PC-9 (cell line): ENCODE results near the gene SHROOM3. TPM values are rescaled to one million over a fixed set of nuclear protein-coding genes. Genes with fewer than 3 reads are reported as not detected.

Experiments used
- BruUV-seq: library from RNA; stranded (reverse); fragments of 400-500 nt; replicated peaks from 2 replicates; lab custom pipeline; 2021; lab: Mats Ljungman, UMichigan
- CTCF ChIA-PET: fragments of 300-600 bp; sonication (Branson Sonifier 250); formaldehyde crosslinking; loops from one replicate; lab custom pipeline; 2022; ENCODE audit warnings: antibody characterized with exemption; lab: Charles Lee
- POLR2A ChIA-PET: fragments of 300-600 bp; sonication (Branson Sonifier 250); formaldehyde crosslinking; loops from one replicate; lab custom pipeline; 2022; ENCODE audit warnings: antibody characterized with exemption; ENCODE audit not compliant: unreplicated experiment; lab: Charles Lee
- DNase-seq, 2 experiments: peaks; one replicate each; pipeline versions ENCODE4 v3.0.0 to v3.0.0-alpha.2; 2015 to 2022; ENCODE audit warnings: mixed read lengths in 1 of 2
- H2AFZ ChIP-seq: fragments of 200-600 bp; sonication (generic); 2 replicates; pipeline ENCODE4 v1.8.1; 2017; ENCODE audit warnings: antibody characterized with exemption
- H3F3A ChIP-seq: fragments of 200-600 bp; sonication (generic); 2 replicates; pipeline ENCODE4 v1.8.1; 2017; ENCODE audit warnings: antibody characterized with exemption, mild to moderate bottlenecking, low read depth; ENCODE audit not compliant: insufficient read depth
- H3K27ac ChIP-seq: fragments of 200-600 bp; sonication (generic); 2 replicates; pipeline ENCODE4 v1.6.1; 2016; ENCODE audit warnings: mixed run types
- H3K27me3 ChIP-seq: fragments of 200-600 bp; sonication (generic); 2 replicates; pipeline ENCODE4 v1.6.1; 2016; ENCODE audit warnings: low read depth, mixed run types; ENCODE audit not compliant: insufficient read depth
- H3K36me3 ChIP-seq: fragments of 200-600 bp; sonication (generic); 2 replicates; pipeline ENCODE4 v1.6.1; 2016; ENCODE audit warnings: low read depth, mixed run types
- H3K4me1 ChIP-seq: fragments of 200-600 bp; sonication (generic); replicated peaks from 2 replicates; pipeline ENCODE4 v1.6.1; 2016; ENCODE audit warnings: mixed run types; ENCODE audit not compliant: insufficient read depth
- H3K4me2 ChIP-seq: fragments of 200-600 bp; sonication (generic); 2 replicates; pipeline ENCODE4 v1.6.1; 2017; ENCODE audit warnings: mixed run types
- H3K4me3 ChIP-seq: fragments of 200-600 bp; sonication (generic); 2 replicates; pipeline ENCODE4 v1.6.1; 2016; ENCODE audit warnings: mixed run types
- H3K79me2 ChIP-seq: fragments of 200-600 bp; sonication (generic); 2 replicates; pipeline ENCODE4 v1.6.1; 2017; ENCODE audit warnings: low read depth, mixed run types
- H3K9me2 ChIP-seq: fragments of 200-600 bp; sonication (generic); 2 replicates; pipeline ENCODE4 v1.8.1; 2017; ENCODE audit warnings: mild to moderate bottlenecking; ENCODE audit not compliant: insufficient read depth
- H3K9me3 ChIP-seq: fragments of 200-600 bp; sonication (generic); 2 replicates; pipeline ENCODE4 v1.8.1; 2016; ENCODE audit warnings: low read depth; ENCODE audit not compliant: insufficient read depth
- H4K20me1 ChIP-seq: fragments of 200-600 bp; sonication (generic); 2 replicates; pipeline ENCODE4 v1.8.1; 2017; ENCODE audit not compliant: insufficient read depth
- CTCF ChIP-seq: fragments of 200-600 bp; sonication (generic); conservative IDR thresholded peaks from 2 replicates; pipeline ENCODE4 v1.6.1; 2017; ENCODE audit warnings: mixed run types, antibody characterized with exemption, mild to moderate bottlenecking, moderate library complexity
- EZH2 ChIP-seq: fragments of 200-600 bp; sonication (generic); IDR thresholded peaks from 2 replicates; pipeline ENCODE4 v1.8.0; 2017; ENCODE audit warnings: antibody characterized with exemption, low read depth
- intact Hi-C: fragments of 100-400 bp; cut with micrococcal nuclease; formaldehyde crosslinking; loops from one replicate; pipeline ENCODE4 v1.10.0; 2022; ENCODE audit not compliant: unreplicated experiment
- total RNA-seq: library from RNA; stranded (reverse); gene quantifications from 2 replicates; pipeline ENCODE4 v1.2.3, GENCODE V29; 2021

SHROOM3 gene
- total RNA-seq, 1 experiment from 2014 or later, result 44.3 TPM

- Histone ChIP-seq H3K9me3 (no peaks in the 10 kb centered on the region), H3K4me1 (peaks cover 80% of the 10 kb centered on the region), H3K4me3 (no peak overlapping the region), H3K79me2 (peaks cover 7% of the 10 kb centered on the region; the same call in 1 of the 2 replicates), H3F3A (peaks cover 22% of the 10 kb centered on the region; the same call in 1 of the 2 replicates), H3K27ac (peak overlapping the region; percentile 92), H3K9me2 (no peaks in the 10 kb centered on the region), H2AFZ (no peak overlapping the region), H3K27me3 (no peaks in the 10 kb centered on the region), H4K20me1 (no peaks in the 10 kb centered on the region), H3K4me2 (peak overlapping the region; percentile 52), H3K36me3 (no peaks in the 10 kb centered on the region)
- peak; percentile 53 to 91 for DNase-seq
- TF ChIP-seq CTCF (no peak), EZH2 (no peak)
- no TSS peak for BruUV-seq
- intact Hi-C loops, result loop anchor here (1.0 kb wide), 1 partner anchor 27 kb away; no protein-coding TSS in a partner anchor
- POLR2A ChIA-PET, result interaction anchor here (0.7 to 0.8 kb wide), 2 partner anchors 11 to 254 kb away, joined by 5 to 6 read pairs; no protein-coding TSS in a partner anchor
- CTCF ChIA-PET, result interaction anchor here (0.6 kb wide), 1 partner anchor 82 kb away, joined by 9 read pairs; no protein-coding TSS in a partner anchor
Measured at GRCh38 chr4:76637712-76638361, 202.8 kb downstream of the SHROOM3 start.

GRCh38 chr4:76639288-76639687 is 204.3 kb downstream of the SHROOM3 start:
- Histone ChIP-seq H3K4me3 (peak overlapping the region; percentile 48), H3K4me1 (peaks cover 72% of the 10 kb centered on the region), H3K27ac (peak overlapping the region; percentile 92), H3K9me2 (no peaks in the 10 kb centered on the region), H3K9me3 (no peaks in the 10 kb centered on the region), H3K4me2 (peak overlapping the region; percentile 68), H3K27me3 (no peaks in the 10 kb centered on the region), H2AFZ (no peak overlapping the region), H3K79me2 (peaks cover 7% of the 10 kb centered on the region; the same call in 1 of the 2 replicates), H3K36me3 (no peaks in the 10 kb centered on the region), H4K20me1 (no peaks in the 10 kb centered on the region), H3F3A (peaks cover 15% of the 10 kb centered on the region; the same call in 1 of the 2 replicates)
- CTCF ChIA-PET, result no interaction called here
- intact Hi-C loops, result loop anchor here (1.0 kb wide), 1 partner anchor 49 kb away; no protein-coding TSS in a partner anchor
- DNase-seq, result peak; percentile 44 to 68
- no TSS peak for BruUV-seq
- POLR2A ChIA-PET, result interaction anchor here (0.5 to 0.6 kb wide), 2 partner anchors 9 to 84 kb away, joined by 3 to 4 read pairs; no protein-coding TSS in a partner anchor
- TF ChIP-seq CTCF (no peak), EZH2 (no peak)

GRCh38 chr4:76640353-76640910 is 205.4 kb downstream of the SHROOM3 start:
- H3F3A ChIP-seq, result peaks cover 15% of the 10 kb centered on the region; the same call in 1 of the 2 replicates
- no peaks in the 10 kb centered on the region for H4K20me1 ChIP-seq
- peak in 1 of 2 experiments; percentile 41 for DNase-seq
- H2AFZ ChIP-seq, result no peak overlapping the region
- H3K9me3 ChIP-seq, result no peaks in the 10 kb centered on the region
- peaks cover 7% of the 10 kb centered on the region; the same call in 1 of the 2 replicates for H3K79me2 ChIP-seq
- no peaks in the 10 kb centered on the region for H3K36me3 ChIP-seq
- no peaks in the 10 kb centered on the region for H3K27me3 ChIP-seq
- CTCF ChIA-PET, result no interaction called here
- H3K9me2 ChIP-seq, result no peaks in the 10 kb centered on the region
- intact Hi-C loops, result loop anchor here (5.0 kb wide), 1 partner anchor 128 kb away; no protein-coding TSS in a partner anchor
- POLR2A ChIA-PET, result interaction anchor here (1.0 kb wide), 1 partner anchor 49 kb away, joined by 10 read pairs; no protein-coding TSS in a partner anchor
- no TSS peak for BruUV-seq
- H3K4me2 ChIP-seq, result peak overlapping the region; percentile 68
- TF ChIP-seq CTCF, result no peak
- TF ChIP-seq EZH2, result no peak
- peaks cover 61% of the 10 kb centered on the region for H3K4me1 ChIP-seq
- H3K27ac ChIP-seq, result no peak overlapping the region
- no peak overlapping the region; the same call in 1 of the 2 replicates for H3K4me3 ChIP-seq
